K562 (cell line): ENCODE measurements around the gene CTDNEP1. TPM values are rescaled to one million over a fixed set of nuclear protein-coding genes. Genes with fewer than 3 reads are reported as not detected.

Experiments
- ATAC-seq: fragments of 200-7000 bp; cut with Tn5 transposase; 3 replicates; pipeline ENCODE4 v1.9.1; 2020; ENCODE audit warnings: moderate library complexity
- BruUV-seq: library from RNA; stranded (reverse); fragments of 400-500 nt; replicated peaks from 2 replicates; lab custom pipeline; 2021; lab: Mats Ljungman, UMichigan
- CTCF ChIA-PET: fragments of 300-600 bp; formaldehyde crosslinking; extraction: SDS; loops from one replicate; lab custom pipeline; 2021; ENCODE audit warnings: low intra/inter-chr PET ratio; lab: Yijun Ruan, JAX
- POLR2A ChIA-PET: fragments of 300-600, 350-650 bp; sonication (Branson Sonifier 250); formaldehyde crosslinking; extraction: SDS; loops from one replicate; lab custom pipeline; 2021; ENCODE audit warnings: antibody characterized with exemption, inconsistent platforms; lab: Yijun Ruan, JAX
- DNase-seq, 4 experiments: peaks; one replicate each; pipeline versions ENCODE4 v3.0.0 to v3.0.0-alpha.2; 2011 to 2018; ENCODE audit warnings: low spot score in 3 of 4, mixed read lengths in 3 of 4; ENCODE audit errors: extremely low read depth in 1 of 4
- FAIRE-seq: peaks from 2 replicates; lab custom pipeline; 2011; peaks lifted over from hg19 to GRCh38; lab: Jason Lieb, UNC
- H2AFZ ChIP-seq: 2 replicates; pipeline ENCODE4 v1.6.0; 2011; ENCODE audit warnings: low read depth, low read length, control low read depth, inconsistent platforms
- H3K27ac ChIP-seq: fragments of 200-600 bp; 3 replicates; pipeline ENCODE4 v1.8.0; 2011; ENCODE audit warnings: low read depth, mild to moderate bottlenecking, control low read depth, inconsistent platforms, low read length, moderate library complexity, mixed read lengths; ENCODE audit errors: extremely low read depth
- H3K27me3 ChIP-seq, 2 experiments: fragments of 300-600 bp in 1 of 2; 2 replicates in 1 of 2; 3 replicates in 1 of 2; pipeline versions ENCODE4 v1.6.0 to v1.8.0; 2011; ENCODE audit warnings: inconsistent platforms in 2 of 2, low read length in 2 of 2, mild to moderate bottlenecking in 1 of 2, mixed read lengths in 1 of 2, moderate library complexity in 1 of 2; ENCODE audit not compliant: control insufficient read depth in 2 of 2, insufficient read depth in 2 of 2
- H3K36me3 ChIP-seq: fragments of 300-600 bp; 3 replicates; pipeline ENCODE4 v1.8.0; 2011; ENCODE audit warnings: mild to moderate bottlenecking, low read length, inconsistent platforms; ENCODE audit not compliant: control insufficient read depth, insufficient read depth
- H3K4me1 ChIP-seq, 2 experiments: fragments of 200-600 bp in 1 of 2; replicated peaks in 1 of 2; 2 replicates in 1 of 2; 3 replicates in 1 of 2; pipeline versions ENCODE4 v1.5.1 to v1.8.0; 2011; ENCODE audit warnings: inconsistent platforms in 2 of 2, low read length in 2 of 2, mild to moderate bottlenecking in 1 of 2, mixed read lengths in 1 of 2, moderate library complexity in 1 of 2; ENCODE audit not compliant: control insufficient read depth in 2 of 2, insufficient read depth in 2 of 2
- H3K4me2 ChIP-seq: 2 replicates; pipeline ENCODE4 v1.6.1; 2011; ENCODE audit warnings: low read length, control low read depth, inconsistent platforms, mixed read lengths; ENCODE audit not compliant: insufficient read depth
- H3K4me3 ChIP-seq: fragments of 200-600 bp; sonication (generic), shearing (Covaris generic); 2 replicates; pipeline ENCODE4 v1.5.1; 2016; ENCODE audit warnings: control low read depth, inconsistent platforms
- H3K79me2 ChIP-seq: fragments of 200-600 bp; 3 replicates; pipeline ENCODE4 v1.8.0; 2011; ENCODE audit warnings: low read length, inconsistent platforms; ENCODE audit not compliant: control insufficient read depth, insufficient read depth
- H3K9ac ChIP-seq, 2 experiments: 2 replicates each; pipeline versions ENCODE4 v1.6.0 to v1.6.1; 2011; ENCODE audit warnings: low read depth in 2 of 2, low read length in 2 of 2, control low read depth in 1 of 2, inconsistent platforms in 1 of 2, mild to moderate bottlenecking in 1 of 2, mixed read lengths in 1 of 2; ENCODE audit not compliant: insufficient read depth in 1 of 2
- H3K9me1 ChIP-seq: one replicate; pipeline ENCODE4 v1.6.0; 2011; ENCODE audit warnings: inconsistent platforms, mild to moderate bottlenecking, low read length, moderate library complexity; ENCODE audit not compliant: control insufficient read depth, insufficient read depth
- H3K9me3 ChIP-seq: replicated peaks from 2 replicates; pipeline ENCODE4 v1.5.1; 2011; ENCODE audit warnings: low read depth, low read length, inconsistent platforms; ENCODE audit not compliant: control insufficient read depth, insufficient read depth
- H4K20me1 ChIP-seq: replicated peaks from 2 replicates; pipeline ENCODE4 v1.6.1; 2011; ENCODE audit warnings: low read length, inconsistent platforms, mixed read lengths; ENCODE audit not compliant: control insufficient read depth, insufficient read depth
- ELF1 ChIP-seq: fragments of 200-800 bp; sonication (Bioruptor generic); IDR thresholded peaks from 2 replicates; pipeline ENCODE4 v1.6.1; 2016; ENCODE audit warnings: missing genetic modification characterization, missing compliant biosample characterization
- NELFE ChIP-seq: IDR thresholded peaks from 2 replicates; pipeline ENCODE4 v1.6.1; 2011; ENCODE audit warnings: mild to moderate bottlenecking; ENCODE audit not compliant: insufficient read depth, insufficient read length
- NR1H2 ChIP-seq: sonication (generic); formaldehyde crosslinking; IDR thresholded peaks from 2 replicates; pipeline ENCODE4 v1.4.0; 2020; ENCODE audit warnings: mild to moderate bottlenecking, missing genetic modification reagents
- TAF9B ChIP-seq: fragments of 450-650 bp; IDR thresholded peaks from 2 replicates; pipeline ENCODE4 v1.6.1; 2018; ENCODE audit warnings: mild to moderate bottlenecking; ENCODE audit not compliant: partially characterized antibody
- TBP ChIP-seq: optimal IDR thresholded peaks from 2 replicates; pipeline ENCODE3; 2011; ENCODE audit warnings: low read depth, low read length, improper control_type of control experiment
- ZBTB7A ChIP-seq: IDR thresholded peaks from 2 replicates; pipeline ENCODE4 v1.6.1; 2011; ENCODE audit warnings: low read depth, mild to moderate bottlenecking, low read length, moderate library complexity, borderline replicate concordance; ENCODE audit not compliant: control insufficient read depth
- ZNF407 ChIP-seq: fragments of 450-650 bp; IDR thresholded peaks from 2 replicates; pipeline ENCODE4 v1.6.1; 2016; ENCODE audit warnings: low read depth
- WGBS: fragments of 100-300 bp; shearing (Covaris generic); methylation state at CpG from one replicate; pipeline ENCODE4 v1.1.6; 2016; ENCODE audit warnings: low coverage, mixed read lengths; ENCODE audit not compliant: insufficient coverage; ENCODE audit errors: missing lambda C conversion rate; 5-methylcytosine and 5-hydroxymethylcytosine counted together
- in situ Hi-C: fragments of 300-500 bp; cut with MboI; formaldehyde crosslinking; loops from 4 replicates; pipeline ENCODE4 v1.15.0; 2018; ENCODE audit warnings: inconsistent platforms, mixed read lengths
- intact Hi-C: fragments of 100-400 bp; cut with micrococcal nuclease; formaldehyde crosslinking; loops from 2 replicates; pipeline ENCODE4 v1.14.2; 2022
- polyA plus RNA-seq, 8 experiments: library from polyadenylated mRNA; depleted of rRNA in 4 of 8; stranded (reverse) in 5 of 8; unstranded in 3 of 8; fragments of >200 nt; fragmentation: Nextera tagmentation in 2 of 8; fragmentation: Illumina TruSeq in 1 of 8; extraction: Ambion mirVana in 2 of 8; extraction: Trizol in 1 of 8; gene quantifications; 2 replicates each; pipeline versions ENCODE4 v1.2.1 to v1.2.3, GENCODE V29; 2011 to 2014; ENCODE audit warnings: inconsistent platforms in 1 of 8, missing spikeins in 1 of 8
- total RNA-seq, 7 experiments: library from RNA; depleted of rRNA in 6 of 7; stranded (reverse); fragments of >200 nt in 6 of 7; fragmentation: Illumina TruSeq in 2 of 7; extraction: Trizol in 2 of 7; gene quantifications; 2 replicates each; pipeline versions ENCODE4 v1.2.1 to v1.2.3, GENCODE V29; 2011 to 2021; ENCODE audit warnings: low replicate concordance in 1 of 7

Gene CTDNEP1
- total and polyA plus RNA-seq, 9 of the 15 experiments (the other 6 are each of a cell fraction or from before 2014, with no cell fraction given) = 10.7 to 150 (median 28.5) TPM

GRCh38 chr17:7223375-7223774, 28.2 kb downstream of the CTDNEP1 start:
- H2AFZ ChIP-seq = no peak overlapping the region
- intact Hi-C loops = no loop called here
- H3K9me1 ChIP-seq = peaks cover 6% of the 10 kb centered on the region
- H3K79me2 ChIP-seq = peaks cover 24% of the 10 kb centered on the region
- ChIA-PET POLR2A (interaction anchor here (7.7 kb wide), 1 partner anchor 12 kb away, joined by 73 read pairs; the partner anchor contains the start of gene DVL2), CTCF (no interaction called here)
- H3K4me3 ChIP-seq = no peak overlapping the region
- BruUV-seq = no TSS peak
- peaks cover 17 to 48% of the 10 kb centered on the region in 2 experiments for H3K4me1 ChIP-seq
- DNase-seq (no peak), ATAC-seq (no peak), FAIRE-seq (no peak)
- in situ Hi-C loops = no loop called here
- H3K4me2 ChIP-seq = no peak overlapping the region
- H3K27ac ChIP-seq = no peak overlapping the region
- peaks cover 79% of the 10 kb centered on the region; the same call in 2 of the 3 replicates for H3K36me3 ChIP-seq
- 74% methylated on average over 4 of the region's 4 CpGs for WGBS
- H3K27me3 ChIP-seq = no peaks in the 10 kb centered on the region
- H3K9ac ChIP-seq = peak overlapping the region in 1 of 2 experiments; percentile 7; a peak in 1 of 4 replicates
- no peaks in the 10 kb centered on the region for H3K9me3 ChIP-seq
- peaks cover 6% of the 10 kb centered on the region for H4K20me1 ChIP-seq
- no peak for TF ChIP-seq NR1H2 (CRISPR knock-in tag)
- no peak for TF ChIP-seq NELFE
- no peak for TF ChIP-seq TAF9B
- no peak for TF ChIP-seq ELF1 (tag)
- TF ChIP-seq TBP = no peak
- TF ChIP-seq ZNF407 = no peak
- no peak for TF ChIP-seq ZBTB7A
